GM12872 (cell line): ENCODE results near the gene KLHL21.

ENCODE experiments used
- TF ChIP-seq, protein P1 (sequence below): IDR thresholded peaks from 3 replicates; pipeline ENCODE4 v1.5.1; 2011; ENCODE audit warnings: low read depth, mild to moderate bottlenecking, low read length, moderate library complexity; ENCODE audit not compliant: insufficient read depth

The KLHL21 gene

DNA sequence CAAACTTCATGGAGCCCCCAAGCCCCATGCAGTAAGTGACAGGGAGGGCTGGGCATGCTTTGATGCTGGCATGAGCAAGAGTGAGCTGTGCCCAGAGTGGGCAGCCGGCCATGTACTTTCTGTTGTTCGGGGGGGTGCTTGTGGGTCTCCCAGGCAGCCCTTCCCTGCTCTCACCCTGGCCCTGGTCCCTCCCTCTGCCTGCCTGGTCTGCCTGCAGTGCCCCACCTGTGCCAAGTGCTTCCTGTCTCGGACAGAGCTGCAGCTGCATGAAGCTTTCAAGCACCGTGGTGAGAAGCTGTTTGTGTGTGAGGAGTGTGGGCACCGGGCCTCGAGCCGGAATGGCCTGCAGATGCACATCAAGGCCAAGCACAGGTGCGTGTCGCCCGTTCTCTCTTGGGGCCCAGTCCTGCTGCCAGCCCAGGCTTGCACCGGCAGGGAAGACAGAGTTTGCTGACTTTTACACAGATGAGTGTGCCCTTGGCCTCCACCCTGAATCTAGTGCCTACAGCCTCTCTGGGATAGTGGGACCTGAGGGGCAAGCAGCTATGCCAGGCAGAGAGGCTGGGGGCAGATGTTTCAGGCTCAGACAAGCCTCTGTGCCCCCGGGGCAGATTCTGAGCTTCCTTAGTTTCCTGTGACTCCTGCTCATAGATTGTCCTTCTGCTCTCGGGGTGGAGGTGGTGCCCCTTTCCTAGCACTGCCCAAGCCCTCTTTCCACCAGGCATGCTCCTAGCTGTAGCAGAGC lies 15.2 kb downstream of the KLHL21 start:
- TF ChIP-seq, protein P1, sequence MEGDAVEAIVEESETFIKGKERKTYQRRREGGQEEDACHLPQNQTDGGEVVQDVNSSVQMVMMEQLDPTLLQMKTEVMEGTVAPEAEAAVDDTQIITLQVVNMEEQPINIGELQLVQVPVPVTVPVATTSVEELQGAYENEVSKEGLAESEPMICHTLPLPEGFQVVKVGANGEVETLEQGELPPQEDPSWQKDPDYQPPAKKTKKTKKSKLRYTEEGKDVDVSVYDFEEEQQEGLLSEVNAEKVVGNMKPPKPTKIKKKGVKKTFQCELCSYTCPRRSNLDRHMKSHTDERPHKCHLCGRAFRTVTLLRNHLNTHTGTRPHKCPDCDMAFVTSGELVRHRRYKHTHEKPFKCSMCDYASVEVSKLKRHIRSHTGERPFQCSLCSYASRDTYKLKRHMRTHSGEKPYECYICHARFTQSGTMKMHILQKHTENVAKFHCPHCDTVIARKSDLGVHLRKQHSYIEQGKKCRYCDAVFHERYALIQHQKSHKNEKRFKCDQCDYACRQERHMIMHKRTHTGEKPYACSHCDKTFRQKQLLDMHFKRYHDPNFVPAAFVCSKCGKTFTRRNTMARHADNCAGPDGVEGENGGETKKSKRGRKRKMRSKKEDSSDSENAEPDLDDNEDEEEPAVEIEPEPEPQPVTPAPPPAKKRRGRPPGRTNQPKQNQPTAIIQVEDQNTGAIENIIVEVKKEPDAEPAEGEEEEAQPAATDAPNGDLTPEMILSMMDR, result no peak

DNA sequence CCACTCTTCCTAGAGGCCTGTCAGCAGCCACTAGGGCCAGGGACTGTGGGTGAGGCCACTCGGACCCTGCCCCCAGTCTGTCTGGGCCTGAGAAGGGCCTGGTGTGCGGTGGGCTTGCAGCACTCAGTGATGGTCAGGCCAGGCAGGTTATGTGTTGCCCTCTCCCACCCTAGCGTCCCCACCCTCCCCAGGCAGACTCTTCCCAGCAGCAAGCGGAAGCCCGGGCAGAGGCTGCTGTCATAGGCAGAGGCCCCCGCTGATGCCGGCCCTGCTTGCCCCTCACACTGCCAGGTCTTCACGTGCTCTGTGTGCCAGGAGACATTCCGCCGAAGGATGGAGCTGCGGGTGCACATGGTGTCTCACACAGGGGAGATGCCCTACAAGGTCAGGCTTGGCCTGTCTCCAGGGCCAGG lies 16.3 kb downstream of the KLHL21 start:
- TF ChIP-seq, protein P1, result no peak

DNA sequence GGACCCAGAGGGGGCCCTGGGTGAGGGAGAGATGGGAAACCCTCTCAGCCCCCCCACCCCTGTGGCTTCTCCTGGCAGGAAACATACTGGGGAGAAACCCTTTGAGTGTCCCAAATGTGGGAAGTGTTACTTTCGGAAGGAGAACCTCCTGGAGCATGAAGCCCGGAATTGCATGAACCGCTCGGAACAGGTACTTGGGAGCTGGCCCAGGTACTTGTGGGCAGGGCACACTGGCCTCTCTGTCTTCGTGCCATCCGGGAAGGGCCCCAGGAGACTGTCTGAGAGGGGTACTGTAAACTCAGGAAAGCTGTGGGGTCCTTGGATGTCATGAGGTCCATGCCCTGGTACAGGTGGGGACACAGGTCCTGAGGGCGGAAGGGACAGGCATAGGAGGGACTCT lies 16.8 kb downstream of the KLHL21 start:
- TF ChIP-seq, protein P1, result no peak

DNA sequence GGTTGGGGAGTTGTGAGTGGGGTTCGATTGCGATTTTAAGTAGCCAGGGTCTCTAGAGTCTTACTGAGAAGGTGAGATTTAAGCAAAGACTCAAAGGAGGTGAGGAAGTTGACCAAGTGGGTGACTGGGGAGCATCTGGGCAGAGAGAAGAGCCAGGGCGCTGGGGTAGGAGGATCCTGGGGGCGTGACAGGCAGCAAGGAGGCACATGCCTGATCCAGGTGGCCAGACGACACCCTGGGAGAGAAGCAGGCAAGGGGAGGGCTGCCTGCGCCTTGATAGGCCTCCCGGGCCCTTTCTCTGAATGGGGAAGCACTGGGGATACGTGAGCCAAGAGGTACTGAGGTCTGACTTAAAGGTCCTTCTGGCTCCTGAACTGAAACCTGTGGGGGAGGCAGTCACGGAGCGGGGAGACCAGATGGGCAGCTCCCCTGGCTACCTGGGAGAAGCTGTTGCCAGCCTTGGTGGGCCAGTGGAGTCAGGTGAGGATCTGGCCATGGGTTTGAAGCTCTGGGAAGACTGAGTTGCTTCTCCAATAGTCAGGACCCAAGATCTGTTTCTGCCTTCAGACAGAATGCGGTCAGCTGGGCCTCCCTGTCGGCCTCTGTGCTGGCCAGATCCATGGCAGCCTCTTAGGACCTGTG lies 17.5 kb downstream of the KLHL21 start:
- TF ChIP-seq, protein P1, result no peak

DNA sequence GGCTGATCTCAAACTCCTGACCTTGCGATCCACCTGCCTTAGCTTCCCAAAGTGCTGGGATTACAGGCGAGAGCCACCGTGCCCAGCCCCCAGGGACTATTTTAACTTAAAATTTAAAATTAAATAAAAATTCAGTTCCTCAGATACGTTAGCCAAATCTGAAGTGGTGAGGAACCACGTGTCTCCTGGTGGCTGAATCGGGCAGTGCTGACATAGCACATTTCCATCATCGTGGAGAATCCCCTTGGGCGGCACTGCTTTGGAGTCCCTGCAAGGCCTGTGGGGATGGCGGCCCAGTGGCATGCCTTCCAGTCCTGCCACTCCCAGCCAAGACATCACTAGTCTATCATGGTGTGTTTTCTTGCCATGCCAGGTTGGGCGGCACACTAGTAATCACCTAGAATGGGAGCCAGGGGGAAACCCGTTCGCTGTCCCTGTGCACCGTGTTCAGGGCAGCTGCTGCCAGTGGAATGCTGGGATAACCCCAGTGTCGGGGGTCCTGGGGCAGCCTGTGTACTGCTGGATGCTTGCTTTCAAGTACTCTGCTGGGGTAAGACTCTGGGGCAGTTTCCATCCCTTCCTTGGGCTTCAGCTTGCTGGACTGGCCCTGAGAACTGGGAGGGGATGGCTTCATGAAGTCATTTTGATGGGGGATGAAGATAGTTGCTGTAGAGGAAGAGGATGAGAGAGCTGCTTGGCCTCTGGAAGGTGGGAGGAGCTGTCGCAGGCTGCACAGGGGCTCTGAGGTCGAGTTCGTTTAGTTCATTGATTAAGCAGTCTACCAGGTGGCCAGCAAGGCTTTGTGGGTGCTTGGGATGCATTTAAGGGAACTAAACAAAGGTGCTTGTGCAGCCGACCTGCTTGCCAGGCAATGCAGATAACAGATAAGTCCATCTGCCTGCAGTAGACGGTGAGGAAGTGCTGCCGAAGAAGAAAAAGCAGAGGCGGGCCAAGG lies 18.3 kb downstream of the KLHL21 start:
- TF ChIP-seq, protein P1, result no peak

DNA sequence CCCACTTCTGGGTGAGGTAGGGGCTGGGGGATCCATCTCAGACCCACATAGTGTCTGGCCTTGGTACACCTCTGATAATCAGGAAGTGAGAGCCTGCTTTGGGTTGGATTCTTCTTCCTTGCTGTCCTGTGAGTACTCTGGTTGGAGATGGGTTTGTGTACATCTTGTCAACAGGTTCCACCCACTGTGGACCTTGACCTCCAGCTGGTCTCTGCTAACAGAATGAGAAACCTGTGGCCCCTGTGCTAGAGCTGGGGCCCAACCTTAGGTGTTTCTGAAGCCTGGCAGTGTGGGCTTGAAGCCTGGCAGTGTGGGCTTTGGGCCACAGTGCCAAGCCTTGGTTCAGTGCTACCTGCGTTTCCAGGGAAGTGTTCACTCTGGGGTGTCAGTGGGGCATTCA lies 20.3 kb downstream of the KLHL21 start:
- TF ChIP-seq, protein P1, result no peak

DNA sequence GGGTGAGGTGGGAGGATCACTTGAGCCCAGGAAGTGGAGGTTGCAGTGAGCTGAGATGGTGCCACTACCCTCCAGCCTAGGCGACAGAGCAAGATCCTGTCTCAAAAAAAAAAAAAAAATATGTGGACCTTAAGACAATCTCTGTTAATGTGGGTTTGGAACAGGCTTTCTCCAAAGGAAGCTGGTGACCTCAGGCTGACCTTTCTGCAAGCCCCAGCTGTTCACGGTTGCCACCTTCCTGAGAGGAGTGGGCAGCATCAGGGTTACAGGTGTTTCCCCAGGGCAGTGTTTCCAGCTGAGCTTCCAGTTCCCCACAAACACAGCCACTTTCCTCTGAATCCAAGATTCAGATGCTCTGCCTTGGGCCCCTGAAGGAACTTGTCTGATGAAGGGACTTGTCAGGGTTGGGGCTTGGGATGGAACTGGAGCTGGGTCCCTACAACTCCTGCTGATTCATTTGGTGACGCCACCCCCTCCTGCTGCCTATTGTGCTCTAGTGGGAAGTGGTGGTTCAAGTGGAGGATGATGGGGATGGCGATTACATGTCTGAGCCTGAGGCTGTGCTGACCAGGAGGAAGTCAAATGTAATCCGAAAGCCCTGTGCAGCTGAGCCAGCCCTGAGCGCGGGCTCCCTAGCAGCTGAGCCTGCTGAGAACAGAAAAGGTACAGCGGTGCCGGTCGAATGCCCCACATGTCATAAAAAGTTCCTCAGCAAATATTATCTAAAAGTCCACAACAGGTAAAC lies 20.9 kb downstream of the KLHL21 start:
- TF ChIP-seq, protein P1, result no peak
